ENCODE results near the gene ARID1B.
"Not testable (repeated sequence)": the region's sequence is repeated elsewhere in the genome, so short reads cannot be mapped to it uniquely, and the experiment has no call there.

Gene ARID1B

GRCh38 chr6:157034436-157035230, 257.5 kb downstream of the ARID1B start:
- no peak for DNase-seq

DNA sequence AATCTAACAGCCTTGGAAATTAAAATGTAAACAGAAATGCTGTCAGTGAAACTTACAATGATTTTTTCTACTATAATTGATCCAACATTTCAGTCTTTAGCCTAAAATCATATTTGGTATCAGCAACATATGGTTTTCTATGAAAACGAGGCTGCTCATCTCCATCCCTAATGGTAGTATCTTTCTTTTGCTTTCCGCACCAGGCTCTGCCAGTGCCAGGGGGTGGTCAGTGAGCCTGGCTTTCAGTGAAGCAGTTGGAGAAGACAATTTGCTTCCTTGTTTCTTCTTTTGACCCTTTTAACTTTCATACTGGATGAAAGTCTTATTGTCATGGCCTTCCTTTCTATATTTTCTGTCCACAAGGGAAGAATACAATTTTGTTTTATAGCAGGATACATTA, 258.4 kb downstream of the ARID1B start:
- DNase-seq: no peak

- DNase-seq: no peak
Observed at GRCh38 chr6:157036245-157036711, 259.1 kb downstream of the ARID1B start.

DNA sequence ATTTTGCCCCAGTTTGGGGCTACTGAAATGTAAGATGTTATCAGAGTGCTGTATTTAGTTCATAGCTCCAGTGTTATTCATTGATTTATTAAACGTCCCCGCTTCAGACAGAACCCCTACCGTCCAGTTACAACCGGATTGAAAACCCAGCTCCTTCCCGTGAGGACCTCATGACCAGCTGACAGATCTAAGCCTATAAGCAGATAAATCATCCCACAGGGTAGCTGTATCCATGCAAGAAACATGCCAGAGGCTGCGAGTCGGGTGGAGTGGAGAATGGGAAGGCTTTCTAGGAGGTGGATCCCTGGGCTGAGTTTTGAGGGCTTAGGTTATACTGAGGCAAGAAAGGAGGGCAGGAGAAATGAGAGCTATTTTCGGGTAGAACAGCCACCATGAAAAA, 260.0 kb downstream of the ARID1B start:
- DNase-seq: no peak

GRCh38 chr6:157038610-157039009, 261.4 kb downstream of the ARID1B start:
- no peak for DNase-seq

DNA sequence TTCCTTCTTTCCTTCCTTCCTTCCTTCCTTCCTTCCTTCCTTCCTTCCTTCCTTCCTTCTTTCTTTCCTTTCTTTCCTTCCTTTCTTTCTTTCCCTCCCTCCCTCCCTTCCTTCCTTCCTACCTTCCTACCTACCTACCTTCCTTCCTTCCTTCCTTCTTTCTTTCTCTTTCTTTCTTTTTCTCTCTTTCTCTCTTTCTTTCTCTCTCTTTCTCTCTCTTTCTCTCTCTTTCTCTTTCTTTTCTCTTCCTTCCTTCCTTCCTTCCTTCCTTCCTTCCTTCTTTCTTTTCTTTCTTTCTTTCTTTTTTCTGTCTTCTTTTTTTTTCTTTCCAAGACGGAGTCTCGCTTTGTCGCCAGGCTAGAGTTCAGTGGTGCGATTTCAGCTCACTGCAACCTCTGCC, 262.5 kb downstream of the ARID1B start:
- DNase-seq: not testable (repeated sequence)

DNA sequence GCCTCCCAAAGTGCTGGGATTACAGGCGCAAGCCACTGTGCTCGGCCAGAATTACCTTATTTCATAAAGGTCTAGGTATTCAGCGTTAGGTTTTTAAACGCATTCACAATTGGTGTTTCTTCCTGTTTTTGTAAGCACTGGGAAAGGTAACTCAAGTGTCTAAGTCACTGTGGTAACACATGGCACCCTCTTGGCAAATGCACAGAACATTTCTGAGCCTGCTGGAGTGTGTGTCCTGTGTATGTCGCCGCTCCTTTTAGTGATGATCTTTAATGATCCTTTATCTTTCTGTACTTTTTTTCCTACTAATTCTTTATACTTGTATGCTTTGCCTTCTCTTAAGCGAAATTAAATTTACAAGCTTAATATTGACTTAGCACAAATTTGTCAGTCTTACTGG, 263.0 kb downstream of the ARID1B start:
- DNase-seq: no peak

GRCh38 chr6:157045831-157046454, 268.8 kb downstream of the ARID1B start:
- no peak for DNase-seq

GRCh38 chr6:157046776-157047175, 269.6 kb downstream of the ARID1B start:
- DNase-seq: no peak

- DNase-seq: no peak
Observed at GRCh38 chr6:157047328-157047727, 270.1 kb downstream of the ARID1B start.

- DNase-seq: no peak
Observed at GRCh38 chr6:157047951-157048350, 270.8 kb downstream of the ARID1B start.

- no peak for DNase-seq
Observed at GRCh38 chr6:157049133-157049532, 272.0 kb downstream of the ARID1B start.

DNA sequence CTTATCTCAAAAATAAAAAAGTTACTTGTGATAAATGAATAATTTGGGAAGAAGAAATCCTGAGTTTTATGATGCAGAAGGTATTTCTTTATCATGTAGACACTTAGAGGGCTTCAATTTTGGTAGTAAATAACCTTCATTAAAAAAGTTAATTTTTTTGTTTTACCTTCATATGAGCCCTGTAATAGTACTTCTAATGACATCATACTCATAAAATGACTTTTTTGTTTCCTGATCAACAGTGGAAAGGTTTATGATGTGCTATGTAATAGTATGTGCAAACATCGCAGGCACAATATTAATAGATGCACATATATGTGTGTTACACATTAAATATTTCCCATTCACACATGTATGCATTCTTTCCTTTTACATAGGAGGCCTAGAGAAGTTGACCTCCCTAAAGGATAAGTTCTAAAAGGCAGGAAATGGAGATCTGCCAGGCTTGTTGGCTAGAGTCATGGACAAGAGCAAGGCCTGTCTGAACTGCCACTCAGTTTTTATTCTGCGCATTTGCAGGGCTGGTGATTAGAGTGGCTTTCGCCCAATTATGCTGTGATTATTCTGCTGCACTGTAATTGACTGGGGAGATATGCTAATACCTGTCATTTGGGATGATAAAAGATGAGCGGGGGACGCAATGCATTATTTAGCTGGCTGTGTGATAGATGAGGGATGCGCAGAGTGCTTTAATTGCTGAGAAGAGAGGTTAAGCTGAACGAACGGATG, 273.5 kb downstream of the ARID1B start:
- DNase-seq: no peak

GRCh38 chr6:157054531-157054979, 277.4 kb downstream of the ARID1B start:
- no peak for DNase-seq

DNA sequence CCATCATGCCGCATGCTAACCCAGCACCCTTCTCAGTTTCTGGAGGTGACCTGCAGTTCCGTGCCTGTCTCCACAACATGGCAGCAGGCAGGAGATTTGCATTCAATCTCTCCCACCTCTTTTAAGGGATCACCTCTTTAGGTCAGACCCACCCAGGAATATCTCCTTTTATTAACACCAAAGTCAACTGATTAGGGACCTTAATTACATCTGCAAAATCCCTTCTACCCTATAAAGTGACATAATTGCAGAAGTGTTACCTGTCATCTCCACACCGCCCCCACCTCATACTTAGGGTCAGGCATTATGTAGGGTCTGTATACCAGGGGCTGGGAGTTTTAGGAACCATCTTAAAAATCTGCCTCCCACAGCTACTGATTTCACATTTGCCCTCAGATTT, 278.7 kb downstream of the ARID1B start:
- no peak for DNase-seq

- no peak for DNase-seq
Observed at GRCh38 chr6:157056275-157056674, 279.1 kb downstream of the ARID1B start.

DNA sequence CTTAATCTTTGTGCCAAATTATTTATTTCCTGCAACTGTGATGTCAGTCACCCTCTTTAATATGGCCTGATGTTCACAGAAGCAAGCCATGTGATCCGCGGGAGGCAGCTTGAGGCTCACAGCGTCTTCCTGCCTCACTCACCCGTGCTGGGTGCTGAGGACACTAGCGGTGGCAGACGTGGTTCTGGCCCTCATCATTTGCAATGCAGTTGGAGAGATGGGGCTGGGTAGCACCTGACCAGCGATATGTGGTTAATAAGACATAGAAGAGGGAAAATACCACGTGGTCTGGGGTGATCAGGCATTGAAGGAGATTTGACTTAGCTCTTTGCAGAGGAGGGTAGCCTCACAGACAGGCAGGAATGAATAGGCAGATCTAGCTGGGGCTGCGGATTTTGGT, 281.4 kb downstream of the ARID1B start:
- no peak for DNase-seq

- no peak for DNase-seq
Observed at GRCh38 chr6:157059781-157060180, 282.6 kb downstream of the ARID1B start.

GRCh38 chr6:157060440-157060952, 283.3 kb downstream of the ARID1B start:
- no peak for DNase-seq

GRCh38 chr6:157061770-157062594, 284.8 kb downstream of the ARID1B start:
- no peak for DNase-seq

GRCh38 chr6:157063176-157063905, 286.2 kb downstream of the ARID1B start:
- DNase-seq: no peak

- DNase-seq: no peak
Observed at GRCh38 chr6:157063923-157064322, 286.7 kb downstream of the ARID1B start.

All from effector CD4-positive, alpha-beta T cell (primary cell).